Measurements from ENCODE around the gene KIF5C. TPM values are rescaled to one million over a fixed set of nuclear protein-coding genes. Genes with fewer than 3 reads are reported as not detected.

The KIF5C gene
- total RNA-seq, 2 donors from 2014 or later = 1.6 to 3.4 TPM

GRCh38 chr2:149008381-149008780 lies 133.4 kb downstream of the KIF5C start:
- Histone ChIP-seq H3K9me3 (no peaks in the 10 kb centered on the region), H3K4me3 (no peak overlapping the region), H3K9ac (ENCODE audit: low read depth in 2 of 2, low read length in 2 of 2) (no peak overlapping the region), H3K27ac (no peak overlapping the region), H3K27me3 (no peaks in the 10 kb centered on the region), H3K4me1 (no peaks in the 10 kb centered on the region), H3K36me3 (no peaks in the 10 kb centered on the region)
- no peak for DNase-seq
- intact Hi-C loops (cut with DNase I) = no loop called here
- no peak for TF ChIP-seq CTCF (IDR thresholded peaks at IDR 0.05)

- Histone ChIP-seq H3K4me3 (no peak overlapping the region), H3K27ac (no peak overlapping the region), H3K9ac (ENCODE audit: low read depth in 2 of 2, low read length in 2 of 2) (no peak overlapping the region), H3K27me3 (no peaks in the 10 kb centered on the region), H3K4me1 (no peaks in the 10 kb centered on the region), H3K36me3 (no peaks in the 10 kb centered on the region), H3K9me3 (no peaks in the 10 kb centered on the region)
- DNase-seq = no peak
- no peak for TF ChIP-seq CTCF (IDR thresholded peaks at IDR 0.05)
- intact Hi-C loops (cut with DNase I) = no loop called here
These were observed 134.8 kb downstream of the KIF5C start for GRCh38 chr2:149009576-149010461.

DNA sequence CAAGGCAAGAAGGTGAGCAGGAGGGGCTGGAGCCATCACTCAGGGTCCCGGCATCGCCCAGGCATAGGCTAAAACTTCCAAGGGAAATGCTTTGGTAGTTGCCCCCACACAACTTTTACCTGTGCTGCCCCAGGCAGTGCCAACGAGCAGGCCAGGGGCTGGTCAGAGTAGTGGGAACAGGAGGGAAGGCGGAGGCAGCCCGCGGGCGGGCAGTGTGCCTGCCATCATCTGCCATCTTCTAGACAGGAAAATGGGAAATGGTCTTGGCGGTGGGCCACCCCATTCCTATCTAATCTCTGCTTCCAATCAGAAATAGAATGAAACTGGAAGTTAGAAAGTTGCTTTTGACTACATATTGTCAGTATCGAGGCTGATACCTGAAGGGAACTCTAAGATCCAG lies 137.5 kb downstream of the KIF5C start:
- DNase-seq = no peak
- Histone ChIP-seq H3K4me1 (no peaks in the 10 kb centered on the region), H3K9ac (ENCODE audit: low read depth in 2 of 2, low read length in 2 of 2) (no peak overlapping the region), H3K4me3 (no peak overlapping the region), H3K27me3 (no peaks in the 10 kb centered on the region), H3K9me3 (no peaks in the 10 kb centered on the region), H3K27ac (no peak overlapping the region), H3K36me3 (no peaks in the 10 kb centered on the region)
- intact Hi-C loops (cut with DNase I) = no loop called here
- no peak for TF ChIP-seq CTCF (IDR thresholded peaks at IDR 0.05)

GRCh38 chr2:149015501-149015900 lies 140.5 kb downstream of the KIF5C start:
- intact Hi-C loops (cut with DNase I) = loop anchor here (5.0 kb wide), 2 partner anchors 302 to 542 kb away; no protein-coding TSS in a partner anchor
- H3K9ac ChIP-seq (ENCODE audit: low read depth in 2 of 2, low read length in 2 of 2) = no peak overlapping the region
- no peak overlapping the region for H3K4me3 ChIP-seq
- H3K9me3 ChIP-seq = no peaks in the 10 kb centered on the region
- no peak for DNase-seq
- no peak overlapping the region for H3K27ac ChIP-seq
- TF ChIP-seq CTCF (IDR thresholded peaks at IDR 0.05) = no peak
- H3K4me1 ChIP-seq = no peaks in the 10 kb centered on the region
- no peaks in the 10 kb centered on the region for H3K36me3 ChIP-seq
- no peaks in the 10 kb centered on the region for H3K27me3 ChIP-seq

GRCh38 chr2:149015926-149016563 lies 141.0 kb downstream of the KIF5C start:
- Histone ChIP-seq H3K9me3 (no peaks in the 10 kb centered on the region), H3K4me3 (no peak overlapping the region), H3K36me3 (no peaks in the 10 kb centered on the region), H3K9ac (ENCODE audit: low read depth in 2 of 2, low read length in 2 of 2) (no peak overlapping the region), H3K27me3 (no peaks in the 10 kb centered on the region), H3K27ac (no peak overlapping the region), H3K4me1 (no peaks in the 10 kb centered on the region)
- TF ChIP-seq CTCF (IDR thresholded peaks at IDR 0.05) = no peak
- intact Hi-C loops (cut with DNase I) = loop anchor here (5.0 kb wide), 2 partner anchors 301 to 541 kb away; no protein-coding TSS in a partner anchor
- no peak for DNase-seq

All from colonic mucosa (tissue), 4 donors.